NOMO-1 (cell line): Measurements from ENCODE around the gene RIMS4.
"Not testable (repeated sequence)": the region's sequence is repeated elsewhere in the genome, so short reads cannot be mapped to it uniquely, and the experiment has no call there.

Experiments
- DNase-seq, 2 experiments: peaks; one replicate each; lab custom pipeline; 2025; ENCODE audit not compliant: unreplicated experiment in 2 of 2; lab: John Stamatoyannopoulos, UW

RIMS4 gene

DNA sequence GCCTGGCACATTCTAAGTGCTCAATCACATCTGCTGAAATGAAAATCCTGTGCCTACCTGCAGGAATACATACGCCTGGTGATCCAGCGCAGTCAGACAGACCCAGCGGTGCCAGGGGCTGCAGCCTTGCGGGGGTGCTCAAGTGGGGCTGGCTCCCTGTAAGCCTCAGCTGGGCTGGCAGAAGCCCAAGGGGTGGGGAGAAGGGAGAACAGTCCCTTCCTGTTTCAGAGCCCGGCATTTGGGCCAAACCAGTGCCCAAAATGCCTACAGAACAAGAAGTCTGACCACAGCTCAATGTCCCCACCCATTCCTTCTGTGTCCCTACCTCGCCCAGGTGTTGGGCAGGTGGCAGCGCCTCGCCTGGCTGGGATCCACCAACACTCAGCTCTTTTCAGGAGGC is 42.1 kb downstream of the RIMS4 start:
- DNase-seq = no peak

- DNase-seq = no peak
Measured at GRCh38 chr20:44765701-44766347, 44.5 kb downstream of the RIMS4 start.

GRCh38 chr20:44765091-44765490 is 45.3 kb downstream of the RIMS4 start:
- DNase-seq = no peak

DNA sequence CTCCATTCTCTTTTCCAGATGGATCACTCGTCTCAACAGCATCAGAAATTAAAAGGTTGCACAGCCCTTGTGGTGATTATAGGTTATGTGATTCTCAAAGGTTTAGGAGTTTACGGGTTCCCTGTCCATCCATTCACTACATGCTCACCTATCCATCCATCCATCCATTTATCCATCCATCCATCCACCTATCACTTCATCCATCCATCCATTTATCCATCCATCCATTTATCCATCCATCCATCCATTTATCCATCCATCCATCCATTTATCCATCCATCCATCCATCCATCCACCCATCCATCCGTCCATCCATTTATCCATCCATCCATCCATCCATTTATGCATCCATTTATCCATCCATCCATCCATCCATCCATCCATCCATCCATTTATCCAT is 46.5 kb downstream of the RIMS4 start:
- not testable (repeated sequence) for DNase-seq

DNA sequence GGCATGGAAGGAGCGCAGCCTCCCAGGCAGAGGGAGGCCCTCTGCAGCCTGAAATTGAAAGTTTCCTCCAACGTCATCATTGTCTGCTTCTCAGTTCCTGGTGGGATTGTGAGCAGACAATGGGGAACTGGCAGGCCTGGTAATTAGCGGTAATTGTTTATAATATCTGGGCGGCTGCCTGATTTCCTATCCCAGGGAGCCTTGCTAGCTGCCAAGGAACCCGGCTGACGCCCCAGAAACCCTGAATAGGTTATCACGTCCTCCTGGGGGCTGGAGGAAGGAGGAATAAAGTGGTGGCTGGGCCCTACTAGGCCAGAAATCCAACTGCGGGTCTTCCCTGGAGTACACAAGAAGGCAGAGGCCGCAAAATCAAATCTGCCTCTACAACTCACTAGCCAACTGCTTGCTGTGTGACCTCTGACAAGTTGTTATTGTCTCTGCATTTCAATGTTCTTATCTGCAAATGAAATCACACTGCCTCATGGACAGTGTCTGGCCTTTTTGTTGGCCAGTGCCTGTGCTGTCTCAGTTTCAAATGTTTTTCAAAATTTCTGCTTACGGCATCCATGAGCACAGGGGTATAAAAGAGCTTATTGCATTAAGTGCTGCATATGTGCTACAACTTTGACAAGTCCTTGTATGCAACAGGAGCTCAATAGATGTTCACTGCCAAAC is 47.7 kb downstream of the RIMS4 start:
- DNase-seq = no peak

GRCh38 chr20:44761423-44761822 is 48.9 kb downstream of the RIMS4 start:
- no peak for DNase-seq

GRCh38 chr20:44759595-44759994 is 50.8 kb downstream of the RIMS4 start:
- DNase-seq = no peak

- peak in 1 of 2 experiments; percentile 7 for DNase-seq
Measured at GRCh38 chr20:44758247-44759101, 51.9 kb downstream of the RIMS4 start.

DNA sequence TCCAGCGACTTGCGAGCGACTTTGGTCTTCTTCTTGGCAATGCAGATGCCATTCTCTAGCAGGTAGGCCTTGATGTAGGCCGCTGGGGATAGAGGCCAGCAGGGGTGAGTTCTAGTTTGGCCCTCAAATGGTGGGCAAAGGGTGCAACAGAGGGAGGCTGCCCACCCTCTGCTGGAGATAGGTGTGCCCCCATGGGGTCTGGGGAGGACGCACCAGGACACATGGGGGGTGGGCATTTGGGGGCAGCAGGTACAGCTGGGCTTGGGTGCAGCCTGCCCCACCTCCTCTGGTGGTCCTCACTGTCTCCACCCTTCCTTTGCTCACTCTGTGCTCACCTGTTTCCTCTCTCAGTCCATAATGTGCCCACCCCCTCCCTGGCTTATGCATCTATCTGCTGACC is 53.4 kb downstream of the RIMS4 start:
- DNase-seq = no peak

DNA sequence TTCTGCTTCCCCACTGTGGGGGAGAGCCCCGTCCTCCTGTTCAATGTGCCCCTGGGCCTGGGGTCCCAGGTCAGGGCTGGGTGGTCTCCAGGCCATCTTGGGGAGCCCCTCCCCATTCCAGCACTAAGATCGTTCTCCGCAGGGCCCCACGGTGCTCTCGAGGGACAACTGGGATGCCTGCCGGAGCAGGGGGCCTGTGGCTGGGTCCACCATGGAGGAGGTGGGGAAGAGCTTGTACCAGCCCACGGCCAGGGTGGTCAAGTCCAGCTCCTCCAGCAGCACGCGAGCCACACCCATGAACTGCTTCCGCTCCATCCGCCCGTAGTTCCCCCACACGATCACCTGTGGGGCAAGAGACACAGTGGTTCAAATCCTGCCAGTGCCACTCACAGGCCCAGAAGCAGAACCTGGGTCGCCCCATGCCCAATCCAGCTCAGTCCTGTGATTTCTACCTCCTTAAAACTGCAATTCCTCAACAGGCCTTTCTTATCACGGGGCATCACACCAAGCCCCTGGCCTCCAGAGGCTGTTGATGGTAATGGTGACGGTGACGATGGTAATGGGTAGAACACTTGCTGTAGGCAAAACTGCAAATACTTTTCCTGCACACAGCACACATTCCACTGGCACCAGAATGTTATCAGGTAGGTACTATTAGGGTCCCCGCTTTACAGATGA is 54.2 kb downstream of the RIMS4 start:
- no peak for DNase-seq

DNA sequence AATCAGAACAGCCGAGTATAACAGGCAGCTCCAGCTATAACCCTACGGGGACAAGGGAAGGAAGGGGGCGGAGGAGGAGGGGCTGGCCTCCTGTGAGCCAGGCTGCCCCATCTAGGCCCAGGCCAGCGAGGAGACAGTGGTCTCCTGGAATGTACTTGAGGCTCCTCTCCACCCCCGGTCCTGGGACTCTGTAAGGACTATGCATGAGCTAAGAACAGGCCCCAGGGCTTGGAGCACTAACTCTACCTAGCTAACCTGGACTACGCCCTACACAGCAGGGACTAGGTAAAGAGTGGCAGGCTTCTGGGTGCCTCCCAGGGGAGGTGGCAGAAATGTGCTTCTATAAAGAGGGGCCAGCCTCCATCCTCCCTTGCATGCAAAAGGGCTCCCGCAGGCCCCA is 55.8 kb downstream of the RIMS4 start:
- no peak for DNase-seq

DNA sequence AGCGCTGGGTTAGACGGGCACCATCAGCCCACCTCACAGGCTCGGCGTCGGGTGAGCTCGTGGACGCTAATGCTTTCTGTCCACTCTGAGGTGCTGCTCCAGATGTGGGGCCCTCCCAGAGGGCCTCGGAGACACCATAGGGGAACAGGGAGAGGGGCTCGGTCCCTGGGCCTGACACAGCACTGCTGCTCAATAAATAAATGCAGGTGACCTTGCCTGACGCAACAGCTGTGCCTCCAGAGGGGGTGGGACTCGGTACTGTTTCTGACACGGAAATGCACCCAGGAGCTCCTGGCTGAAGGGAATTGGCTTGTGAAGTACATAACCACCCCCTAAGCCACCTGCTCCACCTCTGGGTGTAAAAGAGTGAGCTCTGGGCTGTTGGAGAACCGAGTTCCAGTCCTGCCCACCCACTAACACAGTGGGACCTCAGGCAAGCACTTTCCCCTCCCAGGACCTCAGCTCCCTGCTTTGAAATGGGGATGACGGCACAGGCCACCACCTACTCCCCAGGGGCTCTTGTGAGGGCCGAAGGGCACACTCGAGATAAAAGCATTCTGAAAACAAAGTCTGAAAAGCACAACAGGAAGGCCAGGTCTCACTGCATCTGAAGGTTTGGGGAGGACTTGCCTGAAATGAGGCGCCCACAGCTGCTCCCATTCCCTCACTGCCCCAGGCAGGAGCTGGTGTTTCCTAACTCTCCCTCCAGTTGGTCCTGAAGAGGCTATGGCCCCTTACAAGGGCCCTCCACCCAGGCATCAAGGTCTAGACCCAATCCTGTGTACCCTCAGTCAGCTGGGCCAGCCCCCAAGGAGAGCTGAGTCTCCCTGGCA is 58.0 kb downstream of the RIMS4 start:
- no peak for DNase-seq

- no peak for DNase-seq
Measured at GRCh38 chr20:44750081-44750805, 60.1 kb downstream of the RIMS4 start.

DNA sequence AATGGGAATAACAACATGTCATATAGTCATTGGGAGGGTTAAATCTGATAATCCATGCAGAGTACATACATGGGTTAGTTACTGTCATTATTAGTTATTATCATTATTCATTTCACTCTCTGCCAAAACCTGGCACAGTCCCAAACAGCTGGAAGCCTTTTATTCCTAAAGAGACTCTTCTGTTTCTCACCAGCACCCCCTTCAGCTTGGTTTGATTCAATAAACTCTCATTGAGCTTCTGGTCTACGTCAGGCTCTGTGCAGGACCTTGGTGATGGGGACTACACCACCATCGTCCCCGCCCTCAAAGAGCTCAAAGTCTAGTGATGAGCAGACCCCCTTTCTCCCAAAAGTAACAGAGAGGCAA is 62.4 kb downstream of the RIMS4 start:
- no peak for DNase-seq

DNA sequence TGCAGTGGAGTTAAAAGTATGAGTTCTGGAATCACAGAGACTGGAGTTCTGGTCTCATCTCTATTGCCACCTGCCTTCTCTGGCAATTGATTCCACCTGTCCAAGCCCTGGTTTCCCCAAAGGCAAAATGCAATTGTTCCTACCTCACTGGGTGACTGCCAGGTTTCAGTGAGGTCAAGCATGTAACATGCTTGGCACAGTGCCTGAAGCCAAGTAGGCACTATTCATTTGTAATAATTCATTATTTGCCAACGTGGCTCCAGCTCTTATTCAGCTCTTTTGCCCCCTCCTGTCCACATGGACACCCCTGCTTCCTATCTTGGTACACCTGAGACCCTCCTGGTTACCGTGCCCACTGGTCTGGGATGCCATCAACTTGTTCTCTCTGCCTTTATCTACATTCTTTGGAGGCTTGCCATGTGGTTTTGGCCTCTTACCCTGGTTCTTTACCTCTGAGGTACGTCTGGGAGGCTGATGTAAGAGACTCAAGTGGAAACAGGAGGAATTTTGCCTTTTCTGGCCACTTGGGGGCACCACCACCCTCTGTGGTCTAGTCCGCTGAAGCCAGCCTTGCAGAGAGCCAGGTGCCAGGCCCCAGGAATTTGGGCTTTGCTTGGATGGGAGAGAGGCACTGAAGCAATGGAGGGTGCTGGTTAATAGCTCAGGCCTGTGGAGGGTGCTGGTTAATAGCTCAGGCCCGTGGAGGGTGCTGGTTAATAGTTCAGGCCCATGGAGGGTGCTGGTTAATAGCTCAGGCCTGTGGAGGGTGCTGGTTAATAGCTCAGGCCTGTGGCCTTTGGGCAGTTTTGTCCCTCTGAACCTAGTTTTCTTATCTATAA is 63.0 kb downstream of the RIMS4 start:
- DNase-seq = peak; percentile 35 to 59

GRCh38 chr20:44746367-44747165 is 63.8 kb downstream of the RIMS4 start:
- DNase-seq = no peak

GRCh38 chr20:44745598-44746366 is 64.6 kb downstream of the RIMS4 start, which contains the start of gene KCNK15:
Gene KCNK15, plus strand, starts transcription at chr20:44745865. Its CDS starts 46 bp downstream, at chr20:44745911.
- peak in 1 of 2 experiments; percentile 28 for DNase-seq
